ENCODE data around the gene NDEL1.

NDEL1 gene

DNA sequence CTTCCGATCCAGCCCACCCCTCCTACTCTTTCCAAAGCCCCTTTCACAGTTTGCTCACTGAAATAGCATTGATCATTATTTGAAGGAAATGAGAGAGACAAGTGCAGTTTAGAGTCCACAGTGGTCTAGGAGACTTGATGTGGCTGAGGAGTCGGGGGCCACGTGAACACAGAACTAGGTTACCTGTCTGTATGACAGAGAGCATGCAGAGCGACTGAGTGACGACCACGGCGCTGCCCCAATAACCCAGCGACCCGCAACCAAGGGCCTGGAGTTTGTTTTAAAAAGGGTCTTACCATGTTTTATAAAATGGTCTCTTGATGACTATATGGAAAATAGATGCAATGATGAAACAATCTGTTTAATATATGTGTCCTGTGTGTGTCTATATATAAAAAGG lies 39.5 kb downstream of the NDEL1 start:
- Histone ChIP-seq H2AFZ (ENCODE audit: low read depth, low read length) (no peak overlapping the region), H3K4me1 (ENCODE audit: low read length) (no peaks in the 10 kb centered on the region), H3K27ac (ENCODE audit: low read length) (no peak overlapping the region), H3K4me3 (ENCODE audit: low read length) (no peak overlapping the region), H3K4me2 (ENCODE audit: low read length) (no peak overlapping the region), H3K79me2 (ENCODE audit: low read length) (no peaks in the 10 kb centered on the region), H3K9me3 (ENCODE audit: insufficient read depth, low read length) (no peaks in the 10 kb centered on the region), H3K9ac (ENCODE audit: low read length) (no peak overlapping the region), H3K36me3 (replicated peaks; ENCODE audit: low read depth, low read length) (no peaks in the 10 kb centered on the region), H4K20me1 (ENCODE audit: insufficient read depth, low read length) (no peaks in the 10 kb centered on the region), H3K27me3 (ENCODE audit: low read depth, low read length) (no peaks in the 10 kb centered on the region)
- TF ChIP-seq EZH2phosphoT487 (IDR thresholded peaks at IDR 0.05; ENCODE audit: low read depth): no peak
- TF ChIP-seq, protein P1, sequence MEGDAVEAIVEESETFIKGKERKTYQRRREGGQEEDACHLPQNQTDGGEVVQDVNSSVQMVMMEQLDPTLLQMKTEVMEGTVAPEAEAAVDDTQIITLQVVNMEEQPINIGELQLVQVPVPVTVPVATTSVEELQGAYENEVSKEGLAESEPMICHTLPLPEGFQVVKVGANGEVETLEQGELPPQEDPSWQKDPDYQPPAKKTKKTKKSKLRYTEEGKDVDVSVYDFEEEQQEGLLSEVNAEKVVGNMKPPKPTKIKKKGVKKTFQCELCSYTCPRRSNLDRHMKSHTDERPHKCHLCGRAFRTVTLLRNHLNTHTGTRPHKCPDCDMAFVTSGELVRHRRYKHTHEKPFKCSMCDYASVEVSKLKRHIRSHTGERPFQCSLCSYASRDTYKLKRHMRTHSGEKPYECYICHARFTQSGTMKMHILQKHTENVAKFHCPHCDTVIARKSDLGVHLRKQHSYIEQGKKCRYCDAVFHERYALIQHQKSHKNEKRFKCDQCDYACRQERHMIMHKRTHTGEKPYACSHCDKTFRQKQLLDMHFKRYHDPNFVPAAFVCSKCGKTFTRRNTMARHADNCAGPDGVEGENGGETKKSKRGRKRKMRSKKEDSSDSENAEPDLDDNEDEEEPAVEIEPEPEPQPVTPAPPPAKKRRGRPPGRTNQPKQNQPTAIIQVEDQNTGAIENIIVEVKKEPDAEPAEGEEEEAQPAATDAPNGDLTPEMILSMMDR (IDR thresholded peaks at IDR 0.05; ENCODE audit: low read depth, low read length): no peak

DNA sequence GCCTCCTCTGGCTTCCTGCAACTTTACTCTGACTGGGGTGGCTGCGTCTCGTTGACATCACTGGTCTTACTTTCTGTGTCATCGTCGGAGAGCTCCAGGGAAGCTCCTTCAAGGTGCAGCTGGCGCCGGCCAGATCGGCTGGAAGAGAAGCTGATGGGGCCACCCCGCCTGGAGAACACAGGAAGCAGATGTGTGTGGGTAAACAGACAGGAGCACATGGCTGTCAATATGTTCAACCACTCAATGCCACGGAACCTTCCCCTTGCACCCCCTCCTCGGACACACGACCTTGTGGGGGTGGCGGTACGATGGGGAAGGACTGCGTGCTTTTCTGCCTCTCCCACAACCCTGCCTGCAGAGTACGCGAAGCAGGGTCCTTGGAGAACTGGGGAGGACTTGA lies 40.1 kb downstream of the NDEL1 start:
- H3K9ac ChIP-seq (ENCODE audit: low read length): no peak overlapping the region
- H2AFZ ChIP-seq (ENCODE audit: low read depth, low read length): no peak overlapping the region
- no peaks in the 10 kb centered on the region for H3K4me1 ChIP-seq (ENCODE audit: low read length)
- no peak for TF ChIP-seq EZH2phosphoT487 (IDR thresholded peaks at IDR 0.05; ENCODE audit: low read depth)
- TF ChIP-seq, protein P1 (IDR thresholded peaks at IDR 0.05; ENCODE audit: low read depth, low read length): no peak
- H3K4me3 ChIP-seq (ENCODE audit: low read length): no peak overlapping the region
- H3K27me3 ChIP-seq (ENCODE audit: low read depth, low read length): no peaks in the 10 kb centered on the region
- no peaks in the 10 kb centered on the region for H3K36me3 ChIP-seq (replicated peaks; ENCODE audit: low read depth, low read length)
- H4K20me1 ChIP-seq (ENCODE audit: insufficient read depth, low read length): no peaks in the 10 kb centered on the region
- H3K4me2 ChIP-seq (ENCODE audit: low read length): no peak overlapping the region
- H3K27ac ChIP-seq (ENCODE audit: low read length): no peak overlapping the region
- no peaks in the 10 kb centered on the region for H3K79me2 ChIP-seq (ENCODE audit: low read length)
- no peaks in the 10 kb centered on the region for H3K9me3 ChIP-seq (ENCODE audit: insufficient read depth, low read length)

DNA sequence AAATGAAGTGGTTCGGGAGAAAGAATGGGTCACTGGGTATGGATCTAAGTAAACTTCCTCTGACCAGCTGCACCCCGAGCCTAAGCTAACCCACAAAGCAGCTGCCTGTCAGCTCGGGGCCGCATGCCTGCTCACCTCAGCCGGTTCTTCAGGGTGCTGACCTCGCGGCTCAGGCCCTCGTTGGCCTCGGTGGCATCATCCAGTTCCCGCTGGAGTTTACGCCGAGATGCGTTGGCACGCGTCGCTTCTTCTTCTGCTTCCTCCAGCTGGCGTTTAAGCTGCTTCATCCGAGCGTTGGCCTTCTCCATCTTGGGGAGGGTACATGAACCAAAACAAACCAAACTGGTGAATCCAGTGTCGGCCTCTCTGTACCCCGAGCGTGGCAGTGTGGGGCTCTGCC lies 41.1 kb downstream of the NDEL1 start:
- Histone ChIP-seq H3K4me1 (ENCODE audit: low read length) (no peaks in the 10 kb centered on the region), H3K9ac (ENCODE audit: low read length) (no peak overlapping the region), H3K27ac (ENCODE audit: low read length) (no peak overlapping the region), H3K79me2 (ENCODE audit: low read length) (no peaks in the 10 kb centered on the region), H2AFZ (ENCODE audit: low read depth, low read length) (no peak overlapping the region), H3K4me2 (ENCODE audit: low read length) (no peak overlapping the region), H3K9me3 (ENCODE audit: insufficient read depth, low read length) (no peaks in the 10 kb centered on the region), H3K36me3 (replicated peaks; ENCODE audit: low read depth, low read length) (no peaks in the 10 kb centered on the region), H3K4me3 (ENCODE audit: low read length) (no peak overlapping the region), H4K20me1 (ENCODE audit: insufficient read depth, low read length) (no peaks in the 10 kb centered on the region), H3K27me3 (ENCODE audit: low read depth, low read length) (no peaks in the 10 kb centered on the region)
- TF ChIP-seq, protein P1 (IDR thresholded peaks at IDR 0.05; ENCODE audit: low read depth, low read length): no peak

DNA sequence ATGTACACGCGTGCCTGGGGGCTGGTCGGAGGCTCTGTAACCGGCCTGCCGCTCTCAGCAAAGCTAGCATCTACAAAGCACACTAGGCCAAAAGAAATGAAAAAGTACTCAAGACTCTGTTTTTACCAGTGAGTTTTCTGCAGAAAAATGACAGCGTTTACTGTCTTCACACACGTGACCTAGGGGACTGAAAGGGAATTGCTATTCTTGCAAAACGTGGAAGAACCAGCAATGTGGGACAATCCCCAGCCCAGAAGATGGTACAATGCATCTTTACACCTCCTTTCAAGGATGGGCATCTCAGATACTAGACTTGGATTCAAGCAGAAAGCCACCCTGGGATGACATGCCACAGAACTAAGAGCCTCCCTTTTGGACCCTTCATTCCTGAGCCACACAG lies 41.5 kb downstream of the NDEL1 start:
- H3K79me2 ChIP-seq (ENCODE audit: low read length): no peaks in the 10 kb centered on the region
- TF ChIP-seq, protein P1 (IDR thresholded peaks at IDR 0.05; ENCODE audit: low read depth, low read length): no peak
- TF ChIP-seq EZH2phosphoT487 (IDR thresholded peaks at IDR 0.05; ENCODE audit: low read depth): no peak

More for the DNA sequence above, 41.5 kb downstream of the NDEL1 start:
- H2AFZ ChIP-seq (ENCODE audit: low read depth, low read length): no peak overlapping the region
- no peak overlapping the region for H3K4me2 ChIP-seq (ENCODE audit: low read length)
- no peak overlapping the region for H3K27ac ChIP-seq (ENCODE audit: low read length)
- no peak overlapping the region for H3K9ac ChIP-seq (ENCODE audit: low read length)
- H3K36me3 ChIP-seq (replicated peaks; ENCODE audit: low read depth, low read length): no peaks in the 10 kb centered on the region
- H3K9me3 ChIP-seq (ENCODE audit: insufficient read depth, low read length): no peaks in the 10 kb centered on the region
- no peaks in the 10 kb centered on the region for H3K27me3 ChIP-seq (ENCODE audit: low read depth, low read length)
- H3K4me1 ChIP-seq (ENCODE audit: low read length): no peaks in the 10 kb centered on the region
- no peaks in the 10 kb centered on the region for H4K20me1 ChIP-seq (ENCODE audit: insufficient read depth, low read length)
- no peak overlapping the region for H3K4me3 ChIP-seq (ENCODE audit: low read length)
